ENCODE measurements around the gene SIM2. TPM values are rescaled to one million over a fixed set of nuclear protein-coding genes. Genes with fewer than 3 reads are reported as not detected.

The SIM2 gene
- total RNA-seq, 1 donor = not detected

- DNase-seq (ENCODE audit: low read depth) = peak; percentile 86
- H3K4me3 ChIP-seq (ENCODE audit: low read depth, low read length) = no peak overlapping the region
- no peak for TF ChIP-seq CTCF (IDR thresholded peaks at IDR 0.05; ENCODE audit: insufficient read depth, low read depth, low read length)
Observed at GRCh38 chr21:36773117-36773516, 74.2 kb downstream of the SIM2 start.

GRCh38 chr21:36773995-36774394, 75.1 kb downstream of the SIM2 start:
- H3K4me3 ChIP-seq (ENCODE audit: low read depth, low read length) = no peak overlapping the region
- TF ChIP-seq CTCF (IDR thresholded peaks at IDR 0.05; ENCODE audit: insufficient read depth, low read depth, low read length) = no peak
- no peak for DNase-seq (ENCODE audit: low read depth)

- no peak for DNase-seq (ENCODE audit: low read depth)
- H3K4me3 ChIP-seq (ENCODE audit: low read depth, low read length) = no peak overlapping the region
- no peak for TF ChIP-seq CTCF (IDR thresholded peaks at IDR 0.05; ENCODE audit: insufficient read depth, low read depth, low read length)
Observed at GRCh38 chr21:36776981-36777617, 78.2 kb downstream of the SIM2 start.

- no peak overlapping the region for H3K4me3 ChIP-seq (ENCODE audit: low read depth, low read length)
- no peak for DNase-seq (ENCODE audit: low read depth)
- TF ChIP-seq CTCF (IDR thresholded peaks at IDR 0.05; ENCODE audit: insufficient read depth, low read depth, low read length) = no peak
Observed at GRCh38 chr21:36780861-36781260, 81.9 kb downstream of the SIM2 start.

GRCh38 chr21:36783612-36784374, 84.9 kb downstream of the SIM2 start:
- DNase-seq (ENCODE audit: low read depth) = peak; percentile 66
- TF ChIP-seq CTCF (IDR thresholded peaks at IDR 0.05; ENCODE audit: insufficient read depth, low read depth, low read length) = no peak
- H3K4me3 ChIP-seq (ENCODE audit: low read depth, low read length) = no peak overlapping the region

DNA sequence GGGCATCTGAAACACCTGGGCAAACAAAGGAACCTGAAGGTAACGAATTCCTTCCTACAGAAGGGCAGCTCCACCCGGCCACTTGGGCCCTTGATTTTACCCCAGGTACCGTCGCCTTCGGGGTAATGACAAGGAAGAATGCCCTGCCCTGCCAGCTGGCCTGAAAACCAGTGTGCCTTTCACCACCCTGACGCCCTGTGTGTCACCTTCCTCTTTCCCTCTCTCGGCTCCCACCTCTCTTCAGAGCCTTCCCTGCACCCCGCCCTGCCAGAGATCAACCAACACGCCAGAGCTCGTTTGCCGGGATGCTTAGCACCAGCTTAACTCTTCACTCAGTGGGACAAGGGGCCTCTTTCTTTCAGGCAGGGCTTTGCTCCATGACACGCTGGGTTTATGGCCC, 86.0 kb downstream of the SIM2 start:
- H3K4me3 ChIP-seq (ENCODE audit: low read depth, low read length) = no peak overlapping the region
- no peak for TF ChIP-seq CTCF (IDR thresholded peaks at IDR 0.05; ENCODE audit: insufficient read depth, low read depth, low read length)

More for the DNA sequence above, 86.0 kb downstream of the SIM2 start:
- no peak for DNase-seq (ENCODE audit: low read depth)

All from fibroblast of villous mesenchyme (primary cell).